WTC11 (cell line): ENCODE data around the gene MAP1LC3B.

ENCODE experiments used
- ATF3 ChIP-seq: sonication (generic); formaldehyde crosslinking; conservative IDR thresholded peaks from 2 replicates; pipeline ENCODE4 v1.8.1; 2022; ENCODE audit warnings: mild to moderate bottlenecking, missing genetic modification reagents
- CTCF ChIP-seq: fragments of 200-600 bp; IDR thresholded peaks from 2 replicates; pipeline ENCODE4 v1.8.0; 2022; ENCODE audit warnings: antibody characterized with exemption
- E2F5 ChIP-seq: sonication (generic); formaldehyde crosslinking; IDR thresholded peaks from 2 replicates; pipeline ENCODE4 v1.8.1; 2022; ENCODE audit warnings: mild to moderate bottlenecking, moderate library complexity, missing genetic modification reagents
- ERG ChIP-seq: fragments of 250-450 bp; sonication (Bioruptor Pico); IDR thresholded peaks from 2 replicates; pipeline ENCODE4 v1.8.0; 2021; ENCODE audit warnings: mild to moderate bottlenecking
- MAX ChIP-seq: sonication (generic); formaldehyde crosslinking; IDR thresholded peaks from 2 replicates; pipeline ENCODE4 v1.8.0; 2022; ENCODE audit warnings: mild to moderate bottlenecking, missing genetic modification reagents
- NFE2L1 ChIP-seq: sonication (generic); formaldehyde crosslinking; IDR thresholded peaks from 2 replicates; pipeline ENCODE4 v1.8.1; 2023; ENCODE audit warnings: missing genetic modification reagents
- SMAD3 ChIP-seq: sonication (generic); formaldehyde crosslinking; IDR thresholded peaks from 2 replicates; pipeline ENCODE4 v1.8.0; 2022; ENCODE audit warnings: missing genetic modification reagents, mild to moderate bottlenecking, borderline replicate concordance
- ZNF512 ChIP-seq: sonication (generic); formaldehyde crosslinking; IDR thresholded peaks from 2 replicates; pipeline ENCODE4 v1.8.1; 2022; ENCODE audit warnings: missing genetic modification reagents, borderline replicate concordance
- ZNF532 ChIP-seq: fragments of 250-450 bp; sonication (Bioruptor Pico); IDR thresholded peaks from 2 replicates; pipeline ENCODE4 v1.9.0; 2021; ENCODE audit warnings: mild to moderate bottlenecking, borderline replicate concordance

GRCh38 chr16:87361916-87362619 lies 30.1 kb upstream of the MAP1LC3B start:
- TF ChIP-seq ERG (CRISPR knock-in tag) (no peak), ZNF512 (no peak), NFE2L1 (CRISPR knock-in tag) (no peak), CTCF (no peak), E2F5 (CRISPR knock-in tag) (no peak), ZNF532 (CRISPR knock-in tag) (no peak), ATF3 (CRISPR knock-in tag) (no peak), MAX (CRISPR knock-in tag) (no peak), SMAD3 (CRISPR knock-in tag) (no peak)
